Erythroblast (primary cell): ENCODE results near the gene HS6ST2.

ENCODE experiments used
- GATA1 ChIP-seq: IDR thresholded peaks from 2 replicates; pipeline ENCODE4 v1.6.1; 2011; ENCODE audit warnings: low read depth, mild to moderate bottlenecking, control low read depth, low read length, moderate library complexity
- POLR2A ChIP-seq: IDR thresholded peaks from 2 replicates; pipeline ENCODE4 v1.6.1; 2011; ENCODE audit warnings: mild to moderate bottlenecking, low read length

- no peak for TF ChIP-seq POLR2A
- TF ChIP-seq GATA1: no peak
Observed at GRCh38 chrX:132757066-132757623, 201.3 kb downstream of the HS6ST2 start.
